ENCODE measurements around the gene MSH2. TPM values are rescaled to one million over a fixed set of nuclear protein-coding genes. Genes with fewer than 3 reads are reported as not detected.
A peak's percentile ranks its signal among the peaks of the same experiment; 100 is the strongest.

Gene MSH2
- total RNA-seq (17.0 TPM), polyA plus RNA-seq (ENCODE audit: insufficient read depth, low read depth, low replicate concordance) (7.2 TPM)
- long read RNA-seq, donor 1, partial matches to known transcripts, result 0 of 3 reads
- long read RNA-seq, donor 1, other reads (novel, unspliced or antisense), result 0 of 3 reads
- long read RNA-seq, donor 2, transcript MSH2-201 (16 exons, 3,307 nt), result major isoform, 12 of 12 reads
- long read RNA-seq, donor 2, partial matches to known transcripts, result 0 of 12 reads
- long read RNA-seq, donor 2, other reads (novel, unspliced or antisense), result 0 of 12 reads
- long read RNA-seq, donor 3, transcript MSH2-201 (16 exons, 3,307 nt), result major isoform, 5 of 5 reads
- long read RNA-seq, donor 3, partial matches to known transcripts, result 0 of 5 reads
- long read RNA-seq, donor 3, other reads (novel, unspliced or antisense), result 0 of 5 reads
- long read RNA-seq, donor 4, transcript MSH2-201 (16 exons, 3,307 nt), result major isoform, 9 of 24 reads
- long read RNA-seq, donor 4, partial matches to known transcripts, result 15 of 24 reads
- long read RNA-seq, donor 4, other reads (novel, unspliced or antisense), result 0 of 24 reads
- long read RNA-seq, donor 5, partial matches to known transcripts, result 0 of 1 reads
- long read RNA-seq, donor 5, other reads (novel, unspliced or antisense), result 0 of 1 reads
- long read RNA-seq, donor 6, partial matches to known transcripts, result 0 of 4 reads
- long read RNA-seq, donor 6, other reads (novel, unspliced or antisense), result 0 of 4 reads
- long read RNA-seq, donor 7, transcript MSH2-201 (16 exons, 3,307 nt), result major isoform, 16 of 18 reads
- long read RNA-seq, donor 7, partial matches to known transcripts, result 1 of 18 reads
- long read RNA-seq, donor 7, other reads (novel, unspliced or antisense), result 1 of 18 reads
- long read RNA-seq, donor 8, transcript MSH2-201 (16 exons, 3,307 nt), result major isoform, 6 of 6 reads
- long read RNA-seq, donor 8, partial matches to known transcripts, result 0 of 6 reads
- long read RNA-seq, donor 8, other reads (novel, unspliced or antisense), result 0 of 6 reads
- long read RNA-seq, donor 9, partial matches to known transcripts, result 0 of 1 reads
- long read RNA-seq, donor 9, other reads (novel, unspliced or antisense), result 0 of 1 reads
- long read RNA-seq, donor 10, transcript MSH2-201 (16 exons, 3,307 nt), result major isoform, 5 of 34 reads
- long read RNA-seq, donor 10, partial matches to known transcripts, result 29 of 34 reads
- long read RNA-seq, donor 10, other reads (novel, unspliced or antisense), result 0 of 34 reads

DNA sequence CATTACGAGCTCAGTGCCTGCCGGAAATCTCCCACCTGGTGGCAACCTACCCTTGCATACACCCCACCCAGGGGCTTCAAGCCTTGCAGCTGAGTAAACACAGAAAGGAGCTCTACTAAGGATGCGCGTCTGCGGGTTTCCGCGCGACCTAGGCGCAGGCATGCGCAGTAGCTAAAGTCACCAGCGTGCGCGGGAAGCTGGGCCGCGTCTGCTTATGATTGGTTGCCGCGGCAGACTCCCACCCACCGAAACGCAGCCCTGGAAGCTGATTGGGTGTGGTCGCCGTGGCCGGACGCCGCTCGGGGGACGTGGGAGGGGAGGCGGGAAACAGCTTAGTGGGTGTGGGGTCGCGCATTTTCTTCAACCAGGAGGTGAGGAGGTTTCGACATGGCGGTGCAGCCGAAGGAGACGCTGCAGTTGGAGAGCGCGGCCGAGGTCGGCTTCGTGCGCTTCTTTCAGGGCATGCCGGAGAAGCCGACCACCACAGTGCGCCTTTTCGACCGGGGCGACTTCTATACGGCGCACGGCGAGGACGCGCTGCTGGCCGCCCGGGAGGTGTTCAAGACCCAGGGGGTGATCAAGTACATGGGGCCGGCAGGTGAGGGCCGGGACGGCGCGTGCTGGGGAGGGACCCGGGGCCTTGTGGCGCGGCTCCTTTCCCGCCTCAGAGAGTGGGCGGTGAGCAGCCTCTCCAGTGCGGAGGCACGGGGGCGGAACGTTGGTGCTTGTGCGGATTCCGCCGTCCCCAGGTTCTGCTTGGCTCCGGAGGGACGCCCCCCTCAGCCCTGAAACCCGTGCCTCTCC, at the start of gene MSH2:
Gene MSH2, plus strand, starts transcription at position 352 of the 804 bp plus-strand sequence. Its CDS starts 36 bp downstream, at position 388.
- no peaks in the 10 kb centered on the region for H3K27me3 ChIP-seq (ENCODE audit: control insufficient read depth, insufficient read depth, low read length)
- peaks cover 0 to 3% (median 0%) of the 10 kb centered on the region in 3 donors for H3K36me3 ChIP-seq (ENCODE audit: control insufficient read depth in 2 of 3, insufficient read depth in 3 of 3, low read length in 3 of 3)
- H3K4me3 ChIP-seq (ENCODE audit: low read length in 3 of 3), result peak within 1 kb of the TSS; percentile 79 to 93 (median 84)
- peaks cover 0 to 11% (median 3%) of the 10 kb centered on the region in 3 donors for H3K4me1 ChIP-seq (ENCODE audit: control insufficient read depth in 2 of 3, insufficient read depth in 2 of 3, low read depth in 1 of 3, low read length in 3 of 3)
- no peaks in the 10 kb centered on the region for H3K9me3 ChIP-seq (ENCODE audit: control insufficient read depth in 2 of 3, insufficient read depth in 1 of 3, low read length in 3 of 3)
- FAIRE-seq, result no peak
- DNase-seq, result peak; percentile 97
- H3K9ac ChIP-seq (ENCODE audit: low read length in 3 of 3), result peak within 1 kb of the TSS; percentile 62 to 65 (median 65)
- TF ChIP-seq CTCF (IDR thresholded peaks at IDR 0.05; ENCODE audit: borderline replicate concordance, extremely low read depth, insufficient read depth), result no peak
- intact Hi-C loops (cut with DNase I), result no loop called here
- peak within 1 kb of the TSS; percentile 65 to 75 for H3K27ac ChIP-seq (ENCODE audit: low read depth in 2 of 2, low read length in 2 of 2)

DNA sequence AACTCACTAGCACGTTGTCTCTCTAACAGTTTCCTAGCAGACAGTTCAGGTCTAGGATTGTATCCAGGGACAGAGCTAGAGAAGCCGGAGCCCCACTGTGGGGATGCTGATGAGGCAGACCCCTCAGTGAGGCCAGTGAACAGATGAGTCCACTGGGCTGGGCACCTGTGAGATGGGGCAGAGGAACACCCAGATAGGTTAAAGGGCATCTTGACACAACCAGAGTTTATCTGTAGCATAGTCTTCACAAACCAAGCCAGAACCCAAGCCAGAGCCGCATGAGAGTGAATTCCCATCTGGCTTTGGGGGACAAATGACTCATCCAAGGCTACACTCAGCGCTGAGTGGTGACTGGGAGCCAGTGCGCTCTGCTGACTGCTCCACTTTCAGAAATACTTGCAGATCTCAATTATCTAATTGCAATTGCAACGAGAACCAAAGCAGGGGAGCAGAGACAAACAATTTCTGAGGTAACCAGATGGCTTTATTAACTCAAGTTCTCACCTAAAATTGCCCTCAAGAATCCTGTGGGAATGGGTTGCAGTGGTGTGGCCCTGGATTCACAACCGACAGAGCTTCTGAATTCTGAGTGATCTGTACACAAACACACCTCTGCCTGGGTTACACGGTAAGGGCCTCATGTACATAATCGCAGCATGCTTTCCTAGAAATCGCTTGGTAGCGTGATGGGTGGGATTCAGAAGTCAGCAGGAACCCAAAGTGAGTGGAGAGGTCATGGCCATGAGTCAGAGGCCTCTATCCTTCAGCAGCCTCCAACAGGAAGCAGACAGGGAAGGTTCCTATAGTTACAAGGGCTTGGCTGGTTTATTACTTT, 48.7 kb upstream of the MSH2 start:
- Histone ChIP-seq H3K9me3 (ENCODE audit: control insufficient read depth in 2 of 3, insufficient read depth in 1 of 3, low read length in 3 of 3) (no peaks in the 10 kb centered on the region), H3K27ac (ENCODE audit: low read depth in 2 of 2, low read length in 2 of 2) (peak overlapping the region; percentile 40 to 62), H3K9ac (ENCODE audit: low read length in 3 of 3) (no peak overlapping the region), H3K36me3 (ENCODE audit: control insufficient read depth in 2 of 3, insufficient read depth in 3 of 3, low read length in 3 of 3) (no peaks in the 10 kb centered on the region), H3K4me1 (ENCODE audit: control insufficient read depth in 2 of 3, insufficient read depth in 2 of 3, low read depth in 1 of 3, low read length in 3 of 3) (peaks cover 3 to 10% (median 7%) of the 10 kb centered on the region in 3 donors), H3K27me3 (ENCODE audit: control insufficient read depth, insufficient read depth, low read length) (no peaks in the 10 kb centered on the region), H3K4me3 (ENCODE audit: low read length in 3 of 3) (no peak overlapping the region)
- FAIRE-seq, result no peak
- intact Hi-C loops (cut with DNase I), result no loop called here
- TF ChIP-seq CTCF (IDR thresholded peaks at IDR 0.05; ENCODE audit: borderline replicate concordance, extremely low read depth, insufficient read depth), result no peak
- peak in 1 of 5 donors; percentile 58 for DNase-seq
